Endothelial cell of umbilical vein (primary cell): ENCODE results near the gene SGCE. TPM values are rescaled to one million over a fixed set of nuclear protein-coding genes. Genes with fewer than 3 reads are reported as not detected.

ENCODE experiments used
- BruUV-seq: library from RNA; stranded (reverse); fragments of 400-500 nt; replicated peaks from 2 replicates; lab custom pipeline; 2021; lab: Mats Ljungman, UMichigan
- CTCF ChIA-PET: fragments of 300-600, 350-600 bp; sonication (Branson Sonifier 250); formaldehyde crosslinking; loops from one replicate; lab custom pipeline; 2021; ENCODE audit warnings: antibody characterized with exemption, inconsistent platforms; lab: Charles Lee
- POLR2A ChIA-PET: fragments of 300-600, 350-600 bp; sonication (Branson Sonifier 250); formaldehyde crosslinking; loops from one replicate; lab custom pipeline; 2021; ENCODE audit warnings: antibody characterized with exemption, inconsistent platforms; lab: Charles Lee
- DNase-seq: peaks from one replicate; pipeline ENCODE4 v3.0.0-alpha.2; 2011; ENCODE audit warnings: low read depth, low spot score
- FAIRE-seq: peaks from 2 replicates; lab custom pipeline; 2011; peaks lifted over from hg19 to GRCh38; lab: Jason Lieb, UNC
- H2AFZ ChIP-seq: 2 replicates; pipeline ENCODE4 v1.6.0; 2012; ENCODE audit warnings: low read depth, low read length, control low read depth, inconsistent platforms
- H3K27ac ChIP-seq: 2 replicates; pipeline ENCODE4 v1.5.1; 2011; ENCODE audit warnings: low read depth, mild to moderate bottlenecking, control low read depth, low read length, moderate library complexity; ENCODE audit not compliant: insufficient read depth
- H3K27me3 ChIP-seq, 2 experiments: 2 replicates each; pipeline versions ENCODE4 v1.6.0 to v1.6.1; 2011; ENCODE audit warnings: low read length in 2 of 2, mixed read lengths in 1 of 2; ENCODE audit not compliant: control insufficient read depth in 2 of 2, insufficient read depth in 2 of 2
- H3K36me3 ChIP-seq, 2 experiments: 2 replicates in 1 of 2; 3 replicates in 1 of 2; pipeline ENCODE4 v1.5.1; 2011; ENCODE audit warnings: low read length in 2 of 2, mild to moderate bottlenecking in 1 of 2, moderate library complexity in 1 of 2; ENCODE audit not compliant: control insufficient read depth in 2 of 2, insufficient read depth in 2 of 2; ENCODE audit errors: extremely low read depth in 1 of 2
- H3K4me1 ChIP-seq: 3 replicates; pipeline ENCODE4 v1.5.1; 2011; ENCODE audit warnings: mild to moderate bottlenecking, low read length; ENCODE audit not compliant: control insufficient read depth, insufficient read depth; ENCODE audit errors: extremely low read depth
- H3K4me2 ChIP-seq: 2 replicates; pipeline ENCODE4 v1.6.1; 2011; ENCODE audit warnings: low read length, control low read depth, mixed read lengths; ENCODE audit not compliant: insufficient read depth
- H3K4me3 ChIP-seq, 3 experiments: fragments of 200-600 bp in 1 of 3; sonication (generic), shearing (Covaris generic) in 1 of 3; replicated peaks in 1 of 3; 2 replicates each; pipeline ENCODE4 v1.5.1; 2011 to 2016; ENCODE audit warnings: control low read depth in 3 of 3, low read length in 3 of 3, mild to moderate bottlenecking in 2 of 3, inconsistent platforms in 1 of 3, low read depth in 1 of 3, moderate library complexity in 1 of 3; ENCODE audit not compliant: insufficient read depth in 1 of 3
- H3K79me2 ChIP-seq: 2 replicates; pipeline ENCODE4 v1.6.0; 2012; ENCODE audit warnings: low read length, inconsistent platforms; ENCODE audit not compliant: control insufficient read depth, insufficient read depth
- H3K9ac ChIP-seq: replicated peaks from 2 replicates; pipeline ENCODE3; 2011; ENCODE audit warnings: low read length, control low read depth; ENCODE audit not compliant: insufficient read depth; ENCODE audit errors: extremely low read depth
- H3K9me1 ChIP-seq: replicated peaks from 3 replicates; pipeline ENCODE4 v1.6.0; 2011; ENCODE audit warnings: mild to moderate bottlenecking, low read length; ENCODE audit not compliant: control insufficient read depth, insufficient read depth; ENCODE audit errors: extremely low read depth
- H3K9me3 ChIP-seq: replicated peaks from 2 replicates; pipeline ENCODE4 v1.5.1; 2012; ENCODE audit warnings: low read length, inconsistent platforms; ENCODE audit not compliant: control insufficient read depth, insufficient read depth
- H4K20me1 ChIP-seq: replicated peaks from 2 replicates; pipeline ENCODE3; 2011; ENCODE audit warnings: mild to moderate bottlenecking, low read length; ENCODE audit not compliant: control insufficient read depth, insufficient read depth; ENCODE audit errors: extremely low read depth
- CTCF ChIP-seq, 2 donors: IDR thresholded peaks; 1 replicate in 1 of 2; 2 replicates in 1 of 2; pipeline ENCODE4 v1.5.1; 2011; ENCODE audit warnings: low read length in 2 of 2, mild to moderate bottlenecking in 2 of 2, moderate library complexity in 2 of 2, control low read depth in 1 of 2, inconsistent platforms in 1 of 2, low read depth in 1 of 2; ENCODE audit not compliant: insufficient read depth in 1 of 2; ENCODE audit errors: extremely low read depth in 1 of 2
- EZH2 ChIP-seq: IDR thresholded peaks from 2 replicates; pipeline ENCODE4 v1.6.1; 2012; ENCODE audit warnings: borderline replicate concordance, low read depth, mild to moderate bottlenecking, moderate library complexity, low read length, inconsistent platforms; ENCODE audit not compliant: severe bottlenecking
- FOS ChIP-seq: IDR thresholded peaks from 2 replicates; pipeline ENCODE4 v1.6.1; 2011; ENCODE audit warnings: mild to moderate bottlenecking, low read length, moderate library complexity, borderline replicate concordance; ENCODE audit not compliant: insufficient read depth
- GATA2 ChIP-seq: IDR thresholded peaks from 2 replicates; pipeline ENCODE4 v1.7.0; 2011; ENCODE audit warnings: low read depth, mild to moderate bottlenecking, moderate library complexity, mixed read lengths, low read length; ENCODE audit not compliant: insufficient read length, insufficient read depth
- JUN ChIP-seq: IDR thresholded peaks from 2 replicates; pipeline ENCODE4 v1.6.1; 2011; ENCODE audit warnings: borderline replicate concordance, low read depth; ENCODE audit not compliant: insufficient read length, insufficient read depth
- MAX ChIP-seq: IDR thresholded peaks from 2 replicates; pipeline ENCODE4 v1.6.1; 2011; ENCODE audit not compliant: insufficient read depth, insufficient read length
- MYC ChIP-seq: IDR thresholded peaks from one replicate; pipeline ENCODE4 v1.6.1; 2011; ENCODE audit warnings: mild to moderate bottlenecking, low read depth, low read length
- POLR2A ChIP-seq: IDR thresholded peaks from 2 replicates; pipeline ENCODE4 v1.6.1; 2012; ENCODE audit warnings: low read depth, mild to moderate bottlenecking, control low read depth, low read length
- POLR2AphosphoS5 ChIP-seq: IDR thresholded peaks from 2 replicates; pipeline ENCODE4 v1.6.1; 2012; ENCODE audit warnings: low read depth, mild to moderate bottlenecking, control low read depth, low read length, moderate library complexity; ENCODE audit not compliant: insufficient read depth
- dilution Hi-C: fragments of 300-500 bp; cut with MboI; formaldehyde crosslinking; loops from one replicate; pipeline ENCODE4 v1.15.0; 2019; ENCODE audit warnings: low sequenced_read_pairs; ENCODE audit not compliant: extremely low pct_ligation_motif_present
- intact Hi-C: fragments of 100-400 bp; cut with micrococcal nuclease; formaldehyde crosslinking; loops from one replicate; pipeline ENCODE4 v1.10.0; 2022
- polyA plus RNA-seq, 4 experiments: library from polyadenylated mRNA; depleted of rRNA in 3 of 4; stranded (reverse) in 3 of 4; unstranded in 1 of 4; fragments of >200 nt; gene quantifications; 2 replicates each; pipeline versions ENCODE4 v1.2.1 to v1.2.3, GENCODE V29; 2011 to 2012; ENCODE audit warnings: missing spikeins in 1 of 4
- total RNA-seq: library from RNA; stranded (reverse); gene quantifications from 2 replicates; pipeline ENCODE4 v1.2.3, GENCODE V29; 2021

The SGCE gene
- total and polyA plus RNA-seq, 2 donors (not counting 3 experiments of a cell fraction or from before 2014, with no cell fraction given), result 46.8 to 53.3 TPM

- POLR2A ChIA-PET, result no interaction called here
- intact Hi-C loops, result no loop called here
- dilution Hi-C loops, result no loop called here
- CTCF ChIA-PET, result no interaction called here
- Histone ChIP-seq H3K27ac (no peak overlapping the region), H3K4me3 (no peak overlapping the region), H4K20me1 (no peaks in the 10 kb centered on the region), H2AFZ (no peak overlapping the region), H3K4me2 (no peak overlapping the region), H3K36me3 (no peaks in the 10 kb centered on the region), H3K9me1 (no peaks in the 10 kb centered on the region), H3K9me3 (no peaks in the 10 kb centered on the region), H3K4me1 (no peaks in the 10 kb centered on the region), H3K9ac (no peak overlapping the region), H3K27me3 (no peaks in the 10 kb centered on the region), H3K79me2 (no peaks in the 10 kb centered on the region)
- BruUV-seq, result no TSS peak
- DNase-seq, result no peak
- FAIRE-seq, result no peak
- TF ChIP-seq GATA2, result no peak
- no peak for TF ChIP-seq FOS
- no peak for TF ChIP-seq EZH2
- no peak for TF ChIP-seq POLR2AphosphoS5
- TF ChIP-seq CTCF (IDR thresholded peaks at IDR 0.05; ENCODE audit: extremely low read depth in 1 of 2, insufficient read depth in 1 of 2, low read depth in 1 of 2, low read length in 2 of 2), result no peak
- no peak for TF ChIP-seq MYC
- TF ChIP-seq POLR2A, result no peak
- TF ChIP-seq MAX, result no peak
- no peak for TF ChIP-seq JUN
Observed at GRCh38 chr7:94571816-94572215, 84.1 kb downstream of the SGCE start.
